Loucy (cell line): ENCODE data around the gene TMEFF1.

ENCODE experiments used
- CTCF ChIP-seq: fragments of 200-600 bp; sonication (generic); conservative IDR thresholded peaks from 2 replicates; pipeline ENCODE4 v1.5.1; 2014; ENCODE audit warnings: mild to moderate bottlenecking, antibody characterized with exemption, low read length
- EZH2phosphoT487 ChIP-seq: fragments of 200-600 bp; IDR thresholded peaks from 2 replicates; pipeline ENCODE4 v1.6.1; 2018; ENCODE audit warnings: antibody characterized with exemption, mild to moderate bottlenecking, moderate library complexity, borderline replicate concordance

DNA sequence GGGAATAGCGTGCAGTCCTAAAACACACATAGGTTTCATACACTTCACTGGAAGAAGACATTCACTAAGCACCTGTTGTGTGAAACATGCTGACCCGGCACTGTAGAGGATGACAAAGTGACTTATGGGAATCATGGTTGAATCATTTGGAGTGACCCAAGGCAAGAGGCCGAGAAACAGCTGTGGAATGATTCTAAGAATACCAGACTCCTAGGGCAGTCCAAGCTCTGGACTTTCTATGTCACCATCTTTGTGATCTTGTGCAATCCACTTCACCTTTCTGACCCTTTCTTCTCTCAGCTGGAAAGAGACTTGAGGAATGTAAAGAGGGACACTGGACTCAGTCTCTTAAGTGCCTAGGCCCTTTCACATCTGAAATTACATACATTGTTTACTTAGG is 32.9 kb upstream of the TMEFF1 start:
- TF ChIP-seq CTCF (no peak), EZH2phosphoT487 (no peak)
